Gastrocnemius medialis (tissue), 4 donors: Measurements from ENCODE around the gene LTN1.

Experiments
- CTCF ChIP-seq, 5 experiments: fragments of 450-650 bp in 3 of 5; fragments of 200-600 bp in 2 of 5; sonication (generic) in 2 of 5; IDR thresholded peaks in 4 of 5; conservative IDR thresholded peaks in 1 of 5; 1 replicate in 4 of 5; 2 replicates in 1 of 5; pipeline ENCODE4 v1.5.1; 2016 to 2019; ENCODE audit warnings: antibody characterized with exemption in 5 of 5, mild to moderate bottlenecking in 3 of 5, moderate library complexity in 3 of 5
- POLR2A ChIP-seq, 2 donors: fragments of 450-650 bp; IDR thresholded peaks; one replicate each; pipeline ENCODE4 v1.6.1; 2017; ENCODE audit warnings: antibody characterized with exemption in 2 of 2, mild to moderate bottlenecking in 2 of 2, moderate library complexity in 2 of 2

- TF ChIP-seq CTCF (IDR thresholded peaks at IDR 0.05 in 4 of 5, conservative IDR thresholded peaks at IDR 0.05 in 1 of 5) (peak in 1 of 5 experiments; percentile 6), POLR2A (IDR thresholded peaks at IDR 0.05) (peak; percentile 65 to 79)
Observed at GRCh38 chr21:28992526-28993292, at the start of gene LTN1.
